HFF-Myc (cell line): Measurements from ENCODE around the gene GNAI2.

ENCODE experiments used
- DNase-seq: peaks from one replicate; pipeline ENCODE4 v3.0.0-alpha.2; 2011; ENCODE audit warnings: low read depth; ENCODE audit errors: extremely low read depth
- H3K4me3 ChIP-seq: replicated peaks from 2 replicates; pipeline ENCODE4 v1.5.1; 2011; ENCODE audit warnings: low read depth, mild to moderate bottlenecking, control low read depth, low read length
- CTCF ChIP-seq: IDR thresholded peaks from 2 replicates; pipeline ENCODE4 v1.5.1; 2012; ENCODE audit warnings: mild to moderate bottlenecking, low read depth, low read length, control low read depth; ENCODE audit errors: missing control alignments

The GNAI2 gene

GRCh38 chr3:50235716-50236483, at the start of gene GNAI2:
Gene GNAI2, plus strand, starts transcription at chr3:50236204. Its CDS starts 132 bp downstream, at chr3:50236336.
- H3K4me3 ChIP-seq, result peak within 1 kb of the TSS; percentile 86
- TF ChIP-seq CTCF, result no peak
- peak; percentile 82 for DNase-seq

- TF ChIP-seq CTCF, result no peak
- no peak overlapping the region for H3K4me3 ChIP-seq
These were observed 48.3 kb upstream of the GNAI2 start for GRCh38 chr3:50187750-50188149.

GRCh38 chr3:50189274-50189673, 46.7 kb upstream of the GNAI2 start:
- no peak overlapping the region for H3K4me3 ChIP-seq
- TF ChIP-seq CTCF, result peak; percentile 85
- DNase-seq, result no peak

More at GRCh38 chr3:50187750-50188149, 48.3 kb upstream of the GNAI2 start:
- DNase-seq, result no peak

GRCh38 chr3:50189989-50190388, 46.0 kb upstream of the GNAI2 start:
- H3K4me3 ChIP-seq, result no peak overlapping the region
- no peak for DNase-seq
- TF ChIP-seq CTCF, result no peak

- no peak within 1 kb of the TSS for H3K4me3 ChIP-seq
- no peak for DNase-seq
- TF ChIP-seq CTCF, result no peak
These were observed 44.9 kb upstream of the GNAI2 start, which contains the start of gene GNAT1 for GRCh38 chr3:50190936-50191660. Gene GNAT1, plus strand, starts transcription at chr3:50191610. Its CDS starts 116 bp downstream, at chr3:50191726.

- DNase-seq, result no peak
- H3K4me3 ChIP-seq, result no peak overlapping the region
- TF ChIP-seq CTCF, result no peak
These were observed 43.9 kb upstream of the GNAI2 start for GRCh38 chr3:50192124-50192523.
